HepG2 (cell line): ENCODE data around the gene PLSCR3. TPM values are rescaled to one million over a fixed set of nuclear protein-coding genes. Genes with fewer than 3 reads are reported as not detected.
A peak's percentile ranks its signal among the peaks of the same experiment; 100 is the strongest.

ENCODE experiments used
- ARID5B ChIP-seq: IDR thresholded peaks from 2 replicates; pipeline ENCODE4 v1.4.0; 2020; ENCODE audit warnings: mild to moderate bottlenecking, missing genetic modification reagents
- ATF1 ChIP-seq: IDR thresholded peaks from 2 replicates; pipeline ENCODE4 v1.6.1; 2016; ENCODE audit warnings: mild to moderate bottlenecking, control low read depth
- FOXA3 ChIP-seq: IDR thresholded peaks from 2 replicates; pipeline ENCODE4 v1.6.1; 2016; ENCODE audit warnings: missing genetic modification reagents, missing compliant biosample characterization
- KDM6A ChIP-seq: IDR thresholded peaks from 2 replicates; pipeline ENCODE4 v1.6.1; 2016; ENCODE audit warnings: low read depth
- RARA ChIP-seq: IDR thresholded peaks from 2 replicates; pipeline ENCODE4 v1.6.1; 2016; ENCODE audit warnings: missing genetic modification reagents, missing compliant biosample characterization
- RNF2 ChIP-seq: fragments of 450-650 bp; conservative IDR thresholded peaks from 2 replicates; pipeline ENCODE4 v1.6.1; 2016; ENCODE audit warnings: low read depth
- SAP130 ChIP-seq: IDR thresholded peaks from 2 replicates; pipeline ENCODE4 v1.6.1; 2016; ENCODE audit warnings: low read depth
- SOX6 ChIP-seq, 2 experiments: fragments of 450-650 bp in 1 of 2; sonication (generic) in 1 of 2; formaldehyde crosslinking in 1 of 2; IDR thresholded peaks; 2 replicates each; pipeline versions ENCODE4 v1.4.0 to v1.6.1; 2017 to 2020; ENCODE audit warnings: antibody characterized with exemption in 1 of 2, mild to moderate bottlenecking in 1 of 2, missing genetic modification reagents in 1 of 2
- SP4 ChIP-seq: sonication (generic); formaldehyde crosslinking; IDR thresholded peaks from 2 replicates; pipeline ENCODE4 v1.8.1; 2023; ENCODE audit warnings: mild to moderate bottlenecking, missing genetic modification reagents
- ZNF333 ChIP-seq: sonication (generic); formaldehyde crosslinking; IDR thresholded peaks from 2 replicates; pipeline ENCODE4 v1.4.0; 2020; ENCODE audit warnings: mild to moderate bottlenecking, missing genetic modification reagents, borderline replicate concordance
- polyA plus RNA-seq, 8 experiments: library from polyadenylated mRNA; depleted of rRNA in 3 of 8; stranded (reverse) in 7 of 8; unstranded in 1 of 8; fragments of >200 nt; fragmentation: Illumina TruSeq in 4 of 8; extraction: Trizol in 4 of 8; gene quantifications; 2 replicates each; pipeline versions ENCODE4 v1.2.1 to v1.2.3, GENCODE V29; 2011 to 2016; ENCODE audit warnings: low read depth in 4 of 8, missing spikeins in 1 of 8, mixed read lengths in 1 of 8; ENCODE audit not compliant: insufficient read depth in 1 of 8
- total RNA-seq, 5 experiments: library from RNA; depleted of rRNA; stranded (reverse); fragments of >200 nt; fragmentation: Illumina TruSeq; extraction: Trizol; gene quantifications; 2 replicates each; pipeline ENCODE4 v1.2.3, GENCODE V29; 2016; ENCODE audit warnings: low read depth in 1 of 5
- TF ChIP-seq, protein P1 (sequence below): sonication (generic); formaldehyde crosslinking; IDR thresholded peaks from 2 replicates; pipeline ENCODE4 v1.4.0; 2020; ENCODE audit warnings: missing genetic modification reagents
- TF ChIP-seq, protein P2 (sequence below): fragments of 450-650 bp; IDR thresholded peaks from 2 replicates; pipeline ENCODE4 v1.6.1; 2017; ENCODE audit warnings: mild to moderate bottlenecking
- TF ChIP-seq, protein P3 (sequence below): sonication (generic); formaldehyde crosslinking; IDR thresholded peaks from 2 replicates; pipeline ENCODE4 v1.4.0; 2020; ENCODE audit warnings: missing genetic modification reagents

PLSCR3 gene
- total and polyA plus RNA-seq, 2 of the 13 experiments (the other 11 are each of a cell fraction or from before 2014, with no cell fraction given): 5.6 to 6.2 TPM

DNA sequence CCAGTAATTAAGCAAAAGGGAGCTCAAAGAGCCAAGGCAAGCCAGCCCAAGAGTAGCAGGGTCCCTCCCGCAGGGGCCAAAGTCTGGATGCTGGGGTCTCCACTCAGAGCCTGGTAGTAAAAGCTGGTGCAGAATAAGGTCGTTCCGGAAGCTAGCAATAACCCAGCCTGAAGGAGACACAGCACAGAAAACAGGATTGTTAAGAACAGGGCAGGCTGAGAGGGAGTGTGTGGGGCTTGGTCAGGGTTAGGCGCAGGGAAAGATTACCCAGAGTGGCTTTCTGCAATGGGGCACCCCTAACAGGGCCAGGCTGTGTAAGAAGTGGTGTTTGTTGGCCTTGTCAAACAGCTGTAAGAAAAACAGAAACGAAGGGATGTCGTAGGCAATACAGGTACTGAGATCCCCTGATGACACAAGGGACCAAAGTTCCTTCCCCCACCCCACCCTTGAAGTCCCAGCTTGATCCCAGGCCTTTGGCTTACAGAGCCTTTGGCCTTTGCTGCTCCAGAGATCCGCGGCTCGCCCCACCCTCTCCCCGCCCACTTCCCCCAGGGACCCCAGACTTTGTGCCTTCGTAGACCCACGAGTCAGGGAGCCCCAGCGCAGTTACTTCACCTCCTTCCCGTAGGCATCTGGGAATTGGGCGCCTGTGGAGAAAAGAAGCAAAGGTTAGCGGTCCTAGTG lies 8.9 kb upstream of the PLSCR3 start (continued):
- TF ChIP-seq, protein P1, sequence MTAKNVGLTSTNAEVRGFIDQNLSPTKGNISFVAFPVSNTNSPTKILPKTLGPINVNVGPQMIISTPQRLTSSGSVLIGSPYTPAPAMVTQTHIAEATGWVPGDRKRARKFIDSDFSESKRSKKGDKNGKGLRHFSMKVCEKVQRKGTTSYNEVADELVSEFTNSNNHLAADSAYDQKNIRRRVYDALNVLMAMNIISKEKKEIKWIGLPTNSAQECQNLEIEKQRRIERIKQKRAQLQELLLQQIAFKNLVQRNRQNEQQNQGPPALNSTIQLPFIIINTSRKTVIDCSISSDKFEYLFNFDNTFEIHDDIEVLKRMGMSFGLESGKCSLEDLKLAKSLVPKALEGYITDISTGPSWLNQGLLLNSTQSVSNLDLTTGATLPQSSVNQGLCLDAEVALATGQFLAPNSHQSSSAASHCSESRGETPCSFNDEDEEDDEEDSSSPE (CRISPR knock-in tag): no peak
- TF ChIP-seq FOXA3: peak; percentile 68; the same call in 1 of the 2 replicates
- TF ChIP-seq ZNF333: no peak
- TF ChIP-seq RNF2: no peak
- peak; percentile 48; the same call in 1 of the 2 replicates for TF ChIP-seq ATF1 (CRISPR knock-in tag)
- peak; percentile 56 for TF ChIP-seq ARID5B
- 0 out of 2 replicates have a peak, but pooled peaks have one; percentile 35 for TF ChIP-seq SP4 (CRISPR knock-in tag)
- peak; percentile 83 for TF ChIP-seq SAP130 (CRISPR knock-in tag)
- TF ChIP-seq, protein P2, sequence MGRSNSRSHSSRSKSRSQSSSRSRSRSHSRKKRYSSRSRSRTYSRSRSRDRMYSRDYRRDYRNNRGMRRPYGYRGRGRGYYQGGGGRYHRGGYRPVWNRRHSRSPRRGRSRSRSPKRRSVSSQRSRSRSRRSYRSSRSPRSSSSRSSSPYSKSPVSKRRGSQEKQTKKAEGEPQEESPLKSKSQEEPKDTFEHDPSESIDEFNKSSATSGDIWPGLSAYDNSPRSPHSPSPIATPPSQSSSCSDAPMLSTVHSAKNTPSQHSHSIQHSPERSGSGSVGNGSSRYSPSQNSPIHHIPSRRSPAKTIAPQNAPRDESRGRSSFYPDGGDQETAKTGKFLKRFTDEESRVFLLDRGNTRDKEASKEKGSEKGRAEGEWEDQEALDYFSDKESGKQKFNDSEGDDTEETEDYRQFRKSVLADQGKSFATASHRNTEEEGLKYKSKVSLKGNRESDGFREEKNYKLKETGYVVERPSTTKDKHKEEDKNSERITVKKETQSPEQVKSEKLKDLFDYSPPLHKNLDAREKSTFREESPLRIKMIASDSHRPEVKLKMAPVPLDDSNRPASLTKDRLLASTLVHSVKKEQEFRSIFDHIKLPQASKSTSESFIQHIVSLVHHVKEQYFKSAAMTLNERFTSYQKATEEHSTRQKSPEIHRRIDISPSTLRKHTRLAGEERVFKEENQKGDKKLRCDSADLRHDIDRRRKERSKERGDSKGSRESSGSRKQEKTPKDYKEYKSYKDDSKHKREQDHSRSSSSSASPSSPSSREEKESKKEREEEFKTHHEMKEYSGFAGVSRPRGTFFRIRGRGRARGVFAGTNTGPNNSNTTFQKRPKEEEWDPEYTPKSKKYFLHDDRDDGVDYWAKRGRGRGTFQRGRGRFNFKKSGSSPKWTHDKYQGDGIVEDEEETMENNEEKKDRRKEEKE: no peak
- peak; percentile 31; the same call in 1 of the 2 replicates for TF ChIP-seq RARA (CRISPR knock-in tag)
- no peak for TF ChIP-seq SOX6 (IDR thresholded peaks at IDR 0.05)
- TF ChIP-seq SOX6 (CRISPR knock-in tag; IDR thresholded peaks at IDR 0.05): peak; percentile 7; the same call in 1 of the 2 replicates
- TF ChIP-seq, protein P3, sequence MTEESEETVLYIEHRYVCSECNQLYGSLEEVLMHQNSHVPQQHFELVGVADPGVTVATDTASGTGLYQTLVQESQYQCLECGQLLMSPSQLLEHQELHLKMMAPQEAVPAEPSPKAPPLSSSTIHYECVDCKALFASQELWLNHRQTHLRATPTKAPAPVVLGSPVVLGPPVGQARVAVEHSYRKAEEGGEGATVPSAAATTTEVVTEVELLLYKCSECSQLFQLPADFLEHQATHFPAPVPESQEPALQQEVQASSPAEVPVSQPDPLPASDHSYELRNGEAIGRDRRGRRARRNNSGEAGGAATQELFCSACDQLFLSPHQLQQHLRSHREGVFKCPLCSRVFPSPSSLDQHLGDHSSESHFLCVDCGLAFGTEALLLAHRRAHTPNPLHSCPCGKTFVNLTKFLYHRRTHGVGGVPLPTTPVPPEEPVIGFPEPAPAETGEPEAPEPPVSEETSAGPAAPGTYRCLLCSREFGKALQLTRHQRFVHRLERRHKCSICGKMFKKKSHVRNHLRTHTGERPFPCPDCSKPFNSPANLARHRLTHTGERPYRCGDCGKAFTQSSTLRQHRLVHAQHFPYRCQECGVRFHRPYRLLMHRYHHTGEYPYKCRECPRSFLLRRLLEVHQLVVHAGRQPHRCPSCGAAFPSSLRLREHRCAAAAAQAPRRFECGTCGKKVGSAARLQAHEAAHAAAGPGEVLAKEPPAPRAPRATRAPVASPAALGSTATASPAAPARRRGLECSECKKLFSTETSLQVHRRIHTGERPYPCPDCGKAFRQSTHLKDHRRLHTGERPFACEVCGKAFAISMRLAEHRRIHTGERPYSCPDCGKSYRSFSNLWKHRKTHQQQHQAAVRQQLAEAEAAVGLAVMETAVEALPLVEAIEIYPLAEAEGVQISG (CRISPR knock-in tag): 0 out of 2 replicates have a peak, but pooled peaks have one; percentile 4
- 0 out of 2 replicates have a peak, but pooled peaks have one; percentile 12 for TF ChIP-seq KDM6A (CRISPR knock-in tag)
